Vagina (tissue), 2 donors: ENCODE results near the gene SPEF1.

Experiments
- POLR2A ChIP-seq, 2 donors: fragments of 450-650 bp; IDR thresholded peaks; one replicate each; pipeline ENCODE4 v1.6.1; 2017; ENCODE audit warnings: antibody characterized with exemption in 2 of 2, mild to moderate bottlenecking in 2 of 2, moderate library complexity in 2 of 2
- TF ChIP-seq, protein P1 (sequence below), 3 experiments: fragments of 450-650 bp in 2 of 3; fragments of 200-600 bp in 1 of 3; sonication (generic) in 1 of 3; IDR thresholded peaks; one replicate each; pipeline ENCODE4 v1.5.1; 2017 to 2019; ENCODE audit warnings: antibody characterized with exemption in 3 of 3, mild to moderate bottlenecking in 2 of 3, moderate library complexity in 2 of 3

GRCh38 chr20:3735768-3736167 is 45.5 kb downstream of the SPEF1 start:
- TF ChIP-seq, protein P1, sequence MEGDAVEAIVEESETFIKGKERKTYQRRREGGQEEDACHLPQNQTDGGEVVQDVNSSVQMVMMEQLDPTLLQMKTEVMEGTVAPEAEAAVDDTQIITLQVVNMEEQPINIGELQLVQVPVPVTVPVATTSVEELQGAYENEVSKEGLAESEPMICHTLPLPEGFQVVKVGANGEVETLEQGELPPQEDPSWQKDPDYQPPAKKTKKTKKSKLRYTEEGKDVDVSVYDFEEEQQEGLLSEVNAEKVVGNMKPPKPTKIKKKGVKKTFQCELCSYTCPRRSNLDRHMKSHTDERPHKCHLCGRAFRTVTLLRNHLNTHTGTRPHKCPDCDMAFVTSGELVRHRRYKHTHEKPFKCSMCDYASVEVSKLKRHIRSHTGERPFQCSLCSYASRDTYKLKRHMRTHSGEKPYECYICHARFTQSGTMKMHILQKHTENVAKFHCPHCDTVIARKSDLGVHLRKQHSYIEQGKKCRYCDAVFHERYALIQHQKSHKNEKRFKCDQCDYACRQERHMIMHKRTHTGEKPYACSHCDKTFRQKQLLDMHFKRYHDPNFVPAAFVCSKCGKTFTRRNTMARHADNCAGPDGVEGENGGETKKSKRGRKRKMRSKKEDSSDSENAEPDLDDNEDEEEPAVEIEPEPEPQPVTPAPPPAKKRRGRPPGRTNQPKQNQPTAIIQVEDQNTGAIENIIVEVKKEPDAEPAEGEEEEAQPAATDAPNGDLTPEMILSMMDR (IDR thresholded peaks at IDR 0.05), result no peak
- no peak for TF ChIP-seq POLR2A (IDR thresholded peaks at IDR 0.05)
